HG03521 (cell line): ENCODE measurements around the gene SUN1.
"Not testable (repeated sequence)": the region's sequence is repeated elsewhere in the genome, so short reads cannot be mapped to it uniquely, and the experiment has no call there.

Source experiments
- ATAC-seq: cut with Tn5 transposase; IDR thresholded peaks from one replicate; pipeline ENCODE4 v1.9.1; 2021; ENCODE audit warnings: mild to moderate bottlenecking, moderate library complexity; ENCODE audit not compliant: unreplicated experiment

Gene SUN1

DNA sequence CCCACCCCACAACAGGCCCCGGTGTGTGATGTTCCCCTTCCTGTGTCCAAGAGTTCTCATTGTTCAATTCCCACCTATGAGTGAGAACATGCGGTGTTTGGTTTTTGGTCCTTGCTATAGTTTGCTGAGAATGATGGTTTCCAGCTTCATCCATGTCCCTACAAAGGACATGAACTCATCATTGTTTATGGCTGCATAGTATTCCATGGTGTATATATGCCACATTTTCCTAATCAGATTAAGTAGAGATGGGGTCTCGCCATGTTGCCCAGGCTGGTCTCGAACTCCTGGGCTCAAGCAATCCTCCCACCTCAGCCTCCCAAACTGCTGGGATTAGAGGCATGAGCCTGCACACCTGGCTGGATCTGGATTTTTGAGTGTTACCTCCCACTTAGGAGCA, 28.5 kb upstream of the SUN1 start:
- not testable (repeated sequence) for ATAC-seq

DNA sequence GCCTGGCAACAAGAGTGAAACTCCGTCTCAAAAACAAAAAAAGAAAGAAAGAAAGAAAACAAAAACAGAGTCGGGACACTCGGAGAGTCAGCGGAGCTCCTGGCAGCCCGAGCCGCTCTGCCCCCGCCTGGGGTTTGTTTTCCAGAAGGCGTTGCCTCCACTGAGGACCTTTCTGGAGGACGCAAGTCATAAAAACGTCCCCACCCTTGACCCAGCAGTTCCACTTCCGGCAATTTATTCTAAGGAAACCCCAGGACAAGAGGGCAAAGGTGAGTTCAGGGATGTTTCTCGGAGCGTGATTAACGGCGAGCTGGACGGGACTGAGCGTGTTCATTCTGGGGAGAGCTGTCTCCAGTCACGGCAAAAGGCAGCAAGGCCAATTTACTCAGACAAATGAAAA, 27.0 kb upstream of the SUN1 start:
- ATAC-seq, result no peak

DNA sequence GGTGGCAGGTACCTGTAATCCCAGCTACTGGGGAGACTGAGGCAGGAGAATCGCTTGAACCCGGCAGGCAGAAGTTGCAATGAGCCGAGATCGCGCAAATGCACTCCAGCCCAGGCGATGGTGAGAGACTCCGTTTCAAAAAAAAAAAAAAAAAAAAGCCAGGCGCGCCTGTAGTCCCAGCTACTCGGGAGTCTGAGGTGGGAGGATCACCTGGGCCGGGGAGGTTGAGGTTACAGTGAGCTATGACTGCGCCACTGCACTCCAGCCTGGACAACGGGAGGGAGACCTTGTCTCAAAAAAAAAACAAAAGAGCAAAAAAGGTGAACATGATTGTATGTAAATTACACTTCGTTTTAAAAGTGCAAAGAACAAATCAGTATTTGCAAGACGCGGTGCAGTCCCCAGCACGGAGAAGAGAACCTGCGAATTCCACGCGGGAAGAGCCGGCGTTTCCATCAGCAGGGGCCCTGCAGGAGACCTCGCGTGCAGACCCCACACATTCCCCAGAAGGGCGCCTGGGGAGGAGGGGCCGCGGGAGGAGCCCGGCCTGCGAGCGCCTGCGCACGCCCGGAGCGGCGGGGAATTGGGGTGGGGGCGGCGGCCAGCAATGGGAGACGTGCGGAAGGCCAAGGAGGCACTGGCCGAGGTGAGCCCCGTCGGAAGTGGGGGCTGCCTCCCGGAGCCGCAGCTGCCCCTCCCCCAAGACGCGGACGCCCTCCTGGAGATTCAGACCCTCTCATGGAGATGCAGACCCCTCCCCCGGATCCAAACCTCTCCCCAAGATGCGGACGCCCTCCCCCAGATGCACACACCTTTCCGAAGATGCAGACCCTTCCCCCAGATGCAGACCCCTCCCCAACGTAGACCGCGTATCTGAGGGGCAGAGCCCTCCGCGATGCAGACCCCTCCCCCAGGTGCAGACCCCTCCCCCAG, 16.7 kb upstream of the SUN1 start:
- ATAC-seq, result no peak

DNA sequence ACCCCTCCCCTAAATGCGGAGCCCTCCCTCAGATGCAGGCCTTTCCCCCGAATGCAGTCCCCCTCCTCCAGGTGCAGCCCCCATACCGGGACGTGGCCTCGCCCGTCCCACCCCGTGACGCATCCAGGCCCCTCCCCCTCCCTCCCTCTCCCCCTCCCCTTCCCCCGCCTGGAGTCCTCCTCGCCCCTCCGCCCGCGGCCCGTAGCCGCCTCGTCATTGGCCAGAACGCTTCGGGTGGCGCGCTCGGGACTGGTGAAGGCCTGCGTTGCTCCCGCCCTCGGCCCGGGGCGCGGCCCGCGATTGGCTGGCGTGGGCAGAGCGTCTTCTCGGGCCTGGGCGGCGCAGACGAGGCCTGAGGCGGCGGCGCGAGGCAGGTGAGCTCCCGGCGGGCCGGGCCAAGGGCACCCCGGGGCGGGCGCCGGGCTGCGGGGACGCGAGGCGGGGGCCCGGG, 16.0 kb upstream of the SUN1 start:
- peak; percentile 94 for ATAC-seq

DNA sequence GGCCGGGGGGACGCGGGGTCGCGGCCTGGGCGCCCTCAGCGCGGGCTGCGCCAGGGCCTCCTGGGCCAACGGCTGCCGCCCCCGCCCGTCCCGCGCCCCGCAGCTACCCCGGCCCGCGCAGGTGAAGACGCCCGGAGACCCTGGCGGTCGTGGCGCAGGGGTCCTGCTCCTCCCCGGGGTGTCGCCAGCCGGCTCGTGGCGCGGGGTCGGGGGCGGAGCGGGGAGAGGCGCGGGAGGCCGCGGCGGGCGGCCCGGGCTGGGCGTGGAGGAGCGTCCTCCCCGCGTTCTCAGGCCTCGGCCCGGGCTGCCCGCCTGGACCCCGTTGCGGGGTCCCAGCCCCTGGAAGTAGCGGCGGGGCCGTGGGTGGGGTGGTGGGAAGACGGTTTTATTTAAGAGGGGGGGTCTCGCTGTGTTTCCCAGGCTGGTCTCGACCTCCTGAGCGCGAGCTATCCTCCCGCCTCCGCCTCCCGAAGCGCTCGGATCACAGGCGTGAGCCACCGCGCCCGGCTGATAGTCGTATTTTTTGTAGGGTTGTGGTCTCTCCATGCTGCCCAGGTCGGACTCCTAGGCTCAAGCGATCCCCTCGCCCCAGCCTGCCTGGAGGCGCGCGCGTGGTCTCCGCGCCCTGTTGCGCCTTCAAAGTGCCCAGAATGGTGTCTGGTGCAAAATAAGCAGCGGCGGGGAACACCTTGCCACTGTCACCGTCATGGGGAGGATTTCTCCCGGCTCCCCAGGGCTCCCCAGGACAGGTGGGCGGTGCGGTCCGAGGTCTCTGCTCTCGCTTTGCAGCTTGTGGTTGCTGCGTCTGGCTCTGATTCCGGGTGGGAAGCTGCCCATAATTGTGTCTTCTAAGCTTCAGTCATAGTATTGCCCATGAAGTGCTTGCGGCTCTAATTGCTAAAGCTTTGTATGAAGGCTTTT, 15.3 kb upstream of the SUN1 start:
- ATAC-seq, result peak; percentile 17

DNA sequence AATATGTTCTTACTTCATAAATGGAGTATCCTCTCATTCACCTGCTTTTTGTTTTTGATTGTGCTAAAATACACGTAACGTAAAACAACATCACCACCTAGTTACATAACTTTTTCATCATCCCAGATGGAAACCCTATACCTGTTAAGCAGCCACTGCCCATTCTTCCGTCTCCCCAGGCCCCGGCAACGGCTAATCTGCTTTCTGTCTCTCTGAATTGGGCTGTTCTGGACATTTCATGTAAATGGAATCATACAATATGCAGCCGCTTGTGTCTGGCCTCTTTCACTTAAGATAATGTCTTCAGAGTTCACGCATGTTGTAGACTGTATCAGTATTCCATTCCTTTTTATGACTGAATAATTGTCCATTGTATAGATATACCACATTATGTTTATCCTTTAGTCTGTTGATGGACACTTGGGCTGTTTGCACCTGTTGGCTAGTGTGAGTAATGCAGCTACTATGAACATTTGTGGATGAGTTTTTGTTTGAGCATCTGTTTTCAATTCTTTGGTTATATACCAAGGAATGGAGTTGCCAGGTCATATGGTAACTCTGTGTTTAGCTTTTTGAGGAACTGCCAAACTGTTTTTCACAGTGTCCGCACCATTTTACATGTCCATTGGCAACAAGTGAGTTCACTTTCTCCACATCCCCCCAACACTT, 14.1 kb upstream of the SUN1 start:
- no peak for ATAC-seq

DNA sequence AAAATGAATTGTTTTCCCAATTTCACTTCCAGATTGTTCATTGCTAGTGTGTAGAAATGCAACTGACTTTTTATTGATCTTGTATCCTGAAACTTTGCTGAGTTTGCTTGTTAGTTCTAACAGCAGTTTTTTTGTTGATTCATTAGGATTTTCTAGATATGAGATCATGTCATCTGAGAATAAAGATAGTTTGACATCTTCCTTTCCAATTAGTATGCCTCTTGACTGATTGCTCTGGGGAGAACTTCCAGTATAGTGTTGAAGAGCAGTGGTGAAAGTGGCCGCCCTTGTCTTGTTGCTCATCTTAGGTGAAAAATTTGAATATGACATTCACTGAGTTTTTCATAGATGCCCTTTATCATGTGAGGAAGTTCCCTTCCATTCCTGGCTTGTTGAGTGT, 11.9 kb upstream of the SUN1 start:
- no peak for ATAC-seq

GRCh38 chr7:821688-822087, 10.6 kb upstream of the SUN1 start:
- ATAC-seq, result no peak

- ATAC-seq, result no peak
Measured at GRCh38 chr7:822692-823276, 9.5 kb upstream of the SUN1 start.

GRCh38 chr7:823649-824048, 8.6 kb upstream of the SUN1 start:
- ATAC-seq, result no peak

DNA sequence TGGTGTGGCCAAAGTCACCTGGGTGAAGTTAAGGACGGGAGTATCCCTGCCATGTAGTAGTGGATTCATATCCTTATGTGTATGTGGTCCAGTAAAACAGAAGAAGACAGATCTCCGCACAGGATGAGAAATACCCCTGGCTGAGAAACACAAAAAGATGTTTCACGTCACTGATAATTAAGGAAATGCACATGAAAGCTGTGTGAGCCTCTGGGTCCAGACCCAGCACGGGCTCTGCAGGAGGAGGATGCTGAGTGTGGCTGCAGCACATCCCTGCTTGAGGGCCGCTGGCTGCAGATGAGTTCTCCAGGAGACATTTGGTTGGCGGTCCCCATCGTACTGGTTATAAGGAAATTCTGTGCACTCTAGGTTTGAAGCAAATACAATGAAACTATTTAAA, 8.2 kb upstream of the SUN1 start:
- no peak for ATAC-seq

DNA sequence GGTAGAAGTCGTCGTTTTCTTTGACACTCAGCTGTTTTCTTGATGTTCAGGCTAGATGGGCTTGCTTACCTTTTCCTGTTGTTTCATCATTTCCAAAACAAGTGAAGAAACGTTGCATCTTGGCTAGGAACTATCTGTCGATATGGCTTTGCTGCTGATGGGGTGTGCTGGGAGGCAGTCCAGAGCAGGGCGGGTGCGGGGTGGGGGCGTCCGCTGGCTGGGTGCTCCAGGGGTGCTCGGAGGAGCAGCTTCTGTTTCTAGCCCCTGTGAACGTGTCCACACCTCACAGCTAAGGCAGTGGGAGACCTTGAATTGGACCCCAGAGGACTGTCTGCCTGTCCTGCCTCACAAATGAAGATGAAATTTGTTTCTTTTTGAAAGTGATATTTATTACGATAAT, 7.6 kb upstream of the SUN1 start:
- ATAC-seq, result no peak

DNA sequence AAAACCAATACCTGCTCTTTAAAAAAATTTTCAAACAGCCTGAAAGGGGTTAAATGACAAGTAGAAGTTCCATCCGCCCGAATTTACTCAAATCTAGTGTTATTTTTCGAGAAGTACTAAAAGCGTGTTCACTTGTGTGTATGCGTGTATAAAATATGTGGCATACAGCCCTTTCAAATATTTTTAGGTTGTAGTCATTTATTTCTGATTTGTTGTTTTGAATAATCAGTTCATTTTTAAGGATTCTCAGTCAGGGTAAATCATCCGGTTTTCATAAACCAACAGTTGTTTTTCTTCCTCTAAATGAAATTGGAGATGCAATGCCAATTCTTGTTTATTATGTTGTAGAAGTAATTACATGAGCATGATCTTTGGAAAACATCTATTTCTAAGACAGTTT, 6.9 kb upstream of the SUN1 start:
- ATAC-seq, result no peak

DNA sequence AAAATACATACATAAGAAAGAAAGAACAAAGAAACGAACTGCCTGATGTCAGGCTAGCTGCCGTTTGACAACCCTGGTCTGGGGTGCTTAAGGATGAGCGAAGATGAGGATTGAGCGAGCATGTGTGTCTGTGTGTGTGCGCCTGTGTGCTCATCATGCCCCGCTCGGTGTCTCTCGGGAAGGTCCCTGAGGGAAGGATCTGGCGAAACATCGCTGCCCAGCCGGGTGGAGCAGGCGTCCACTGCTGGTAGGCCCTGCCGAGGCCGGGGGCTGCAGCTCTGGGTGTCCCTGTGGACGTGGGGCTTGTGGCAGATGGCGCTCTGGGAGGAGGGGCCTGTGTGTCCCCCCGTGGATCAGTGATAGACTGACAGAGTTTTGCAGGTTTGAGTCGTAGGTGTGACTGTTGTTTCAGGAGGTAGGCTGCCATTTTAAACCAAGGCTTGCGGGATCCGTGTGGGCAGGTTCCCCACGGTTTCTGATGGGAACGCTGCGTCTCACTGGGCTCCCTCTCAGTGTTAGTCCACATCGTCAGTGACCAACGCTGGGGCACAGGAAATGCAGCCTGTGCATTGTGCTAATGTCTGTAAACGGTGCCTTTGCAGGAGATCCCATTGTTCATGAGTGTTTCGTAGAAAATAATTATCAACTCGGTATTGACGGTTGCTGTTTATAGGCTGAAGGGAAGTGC, 5.9 kb upstream of the SUN1 start:
- no peak for ATAC-seq

- ATAC-seq, result no peak
Measured at GRCh38 chr7:828793-829561, 3.3 kb upstream of the SUN1 start.

DNA sequence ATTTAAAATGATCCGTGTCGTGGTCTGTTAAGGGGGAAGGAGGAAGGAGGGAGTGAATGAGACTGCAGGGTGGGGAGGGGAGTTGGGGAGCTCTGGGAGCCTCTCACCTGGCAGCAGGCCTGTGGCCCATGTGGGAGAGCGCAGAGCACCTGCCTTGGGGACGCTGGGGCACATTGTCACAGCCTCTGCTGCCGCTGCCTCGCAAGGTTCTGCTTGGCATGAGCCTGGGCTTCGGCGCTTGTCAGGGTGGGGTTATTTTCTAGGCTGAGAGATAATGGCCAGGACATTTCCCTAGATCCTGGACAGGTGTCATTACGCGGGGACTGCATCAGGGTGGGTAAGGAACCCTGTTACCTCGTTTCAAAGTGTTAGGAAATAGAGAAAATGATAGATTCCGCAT, 2.2 kb upstream of the SUN1 start:
- no peak for ATAC-seq

DNA sequence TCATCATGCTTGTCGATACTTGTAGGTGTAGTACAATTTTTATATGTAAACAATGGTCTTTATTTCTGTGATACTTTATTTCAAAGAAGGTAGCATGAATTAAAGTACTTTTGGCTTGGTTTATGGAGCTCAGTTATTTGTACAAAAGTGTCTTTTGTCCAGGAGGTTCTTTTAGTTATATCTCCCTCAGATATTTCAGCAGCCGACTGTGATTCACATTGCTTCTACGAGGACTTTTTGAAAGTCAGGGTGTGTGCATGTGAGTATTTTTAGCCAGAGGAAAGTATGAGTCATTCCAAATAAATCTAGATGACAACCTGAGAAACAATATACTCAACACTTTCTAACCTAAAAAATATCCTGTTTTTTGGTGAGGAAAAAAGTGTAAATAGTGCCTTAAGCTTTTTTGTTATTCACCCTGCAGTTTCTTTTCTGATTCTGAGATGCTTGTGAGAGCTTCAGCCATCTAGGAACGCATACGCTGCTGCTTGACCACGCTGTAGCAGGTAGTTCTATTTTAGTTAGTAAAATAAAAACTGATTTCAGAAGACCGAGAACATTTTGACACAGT, 595 bp upstream of the SUN1 start:
- peak; percentile 61 for ATAC-seq

- ATAC-seq, result no peak
Measured at GRCh38 chr7:832968-833424, 720 bp downstream of the SUN1 start.

- no peak for ATAC-seq
Measured at GRCh38 chr7:833601-834258, 1.5 kb downstream of the SUN1 start.
